Activated CD8-positive, alpha-beta memory T cell treated with anti-CD3 and anti-CD28 coated beads, Interleukin-2, amount 50 U/mL, for 1 hour (primary cell): ENCODE results near the gene AKIRIN2.

Source experiments
- DNase-seq: peaks from one replicate; pipeline ENCODE4 v3.0.0-alpha.2; 2020; ENCODE audit errors: extremely low read depth

Gene AKIRIN2

GRCh38 chr6:87655824-87656223 is 46.2 kb downstream of the AKIRIN2 start:
- no peak for DNase-seq

- DNase-seq, result no peak
Measured at GRCh38 chr6:87654875-87655454, 47.1 kb downstream of the AKIRIN2 start.

- no peak for DNase-seq
Measured at GRCh38 chr6:87654122-87654521, 47.9 kb downstream of the AKIRIN2 start.

- no peak for DNase-seq
Measured at GRCh38 chr6:87653074-87653962, 48.7 kb downstream of the AKIRIN2 start.

GRCh38 chr6:87645080-87645479 is 57.0 kb downstream of the AKIRIN2 start:
- DNase-seq, result no peak

GRCh38 chr6:87641065-87641692 is 60.9 kb downstream of the AKIRIN2 start:
- no peak for DNase-seq

GRCh38 chr6:87639373-87639772 is 62.7 kb downstream of the AKIRIN2 start:
- DNase-seq, result no peak

GRCh38 chr6:87637106-87637505 is 64.9 kb downstream of the AKIRIN2 start:
- no peak for DNase-seq

GRCh38 chr6:87636315-87636714 is 65.7 kb downstream of the AKIRIN2 start:
- DNase-seq, result no peak

GRCh38 chr6:87633851-87634250 is 68.2 kb downstream of the AKIRIN2 start:
- no peak for DNase-seq

GRCh38 chr6:87630746-87631145 is 71.3 kb downstream of the AKIRIN2 start:
- DNase-seq, result no peak

- DNase-seq, result no peak
Measured at GRCh38 chr6:87628881-87629280, 73.2 kb downstream of the AKIRIN2 start.

- no peak for DNase-seq
Measured at GRCh38 chr6:87628424-87628823, 73.6 kb downstream of the AKIRIN2 start.
